ENCODE measurements around the gene EEF1G. TPM values are rescaled to one million over a fixed set of nuclear protein-coding genes. Genes with fewer than 3 reads are reported as not detected.

Gene EEF1G
- total and polyA plus RNA-seq, 2 of the 13 experiments (the other 11 are each of a cell fraction or from before 2014, with no cell fraction given) = 1,787 to 2,144 TPM

DNA sequence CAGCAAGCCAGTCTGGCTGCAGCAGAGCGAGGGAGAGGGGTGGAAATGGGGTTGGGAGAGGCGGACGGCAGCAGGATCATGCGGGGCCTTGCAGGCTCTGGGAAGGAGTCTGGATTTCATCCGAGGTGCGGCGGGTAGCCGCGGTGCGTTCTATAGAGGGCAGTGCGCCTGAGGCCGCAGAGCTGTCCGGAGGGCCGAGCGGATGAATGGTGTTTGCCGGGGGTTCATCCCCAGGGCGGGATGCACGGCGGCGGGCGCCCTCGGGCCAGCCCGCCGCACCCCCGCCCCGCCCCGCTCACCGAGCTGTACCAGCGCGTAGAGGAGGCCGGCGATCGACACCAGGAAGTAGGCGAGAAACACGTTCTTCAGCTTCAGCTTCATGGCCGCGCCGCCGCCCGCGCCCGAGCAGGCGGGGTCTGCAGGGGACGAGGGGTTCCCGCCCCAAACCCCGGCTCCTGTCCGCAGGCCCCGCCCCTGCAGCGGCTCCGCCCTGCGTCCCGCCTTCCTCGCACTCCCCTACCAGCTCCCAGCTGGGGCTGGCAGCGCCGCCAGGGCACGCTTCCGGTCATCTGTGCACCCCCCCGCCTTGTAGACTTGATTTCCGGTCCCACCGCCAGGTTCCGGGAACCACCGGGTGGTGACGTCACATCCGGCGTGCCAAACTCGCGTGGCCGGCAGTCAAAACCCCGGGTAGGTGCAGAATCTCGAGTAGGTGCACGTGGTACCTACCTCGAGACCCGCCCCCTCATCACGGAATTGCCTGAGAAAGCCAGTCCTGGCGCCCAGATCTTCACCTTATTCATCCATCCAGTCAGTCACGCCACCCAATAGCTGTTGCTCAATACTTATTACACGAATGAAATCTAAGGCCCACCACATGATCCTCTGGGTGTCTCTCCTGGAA, 48.1 kb upstream of the EEF1G start, which contains the start of gene B3GAT3 (continued):
- TF ChIP-seq, protein P1, sequence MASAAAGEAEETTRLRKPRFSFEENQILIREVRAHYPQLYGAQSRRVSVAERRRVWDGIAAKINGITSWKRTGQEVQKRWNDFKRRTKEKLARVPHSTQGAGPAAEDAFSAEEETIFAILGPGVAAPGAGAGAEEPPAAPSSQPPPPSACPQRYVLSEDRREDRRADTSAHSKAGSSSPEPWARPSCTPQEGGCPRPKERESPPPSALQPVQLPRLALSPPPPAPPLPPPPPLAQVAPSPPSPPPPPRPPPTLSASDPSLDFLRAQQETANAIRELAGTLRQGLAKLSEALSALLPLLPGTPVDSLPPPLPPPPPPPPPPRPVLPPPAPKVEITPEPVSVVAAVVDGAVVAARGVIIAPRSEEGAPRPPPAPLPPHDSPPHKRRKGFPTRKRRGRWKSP (CRISPR knock-in tag; IDR thresholded peaks at IDR 0.05) = peak; percentile 47; the same call in 1 of the 2 replicates
- TF ChIP-seq PHF5A (CRISPR knock-in tag; IDR thresholded peaks at IDR 0.05; ENCODE audit: low read depth, unreplicated experiment) (peak; percentile 40), ZNF747 (CRISPR knock-in tag; IDR thresholded peaks at IDR 0.05; ENCODE audit: borderline replicate concordance) (peak; percentile 87), STAT6 (CRISPR knock-in tag; IDR thresholded peaks at IDR 0.05; ENCODE audit: borderline replicate concordance) (peak; percentile 78), ZNF777 (CRISPR knock-in tag; IDR thresholded peaks at IDR 0.05) (peak; percentile 44), ZNF607 (CRISPR knock-in tag; IDR thresholded peaks at IDR 0.05; ENCODE audit: borderline replicate concordance) (peak; percentile 77; the same call in 1 of the 2 replicates), ZNF451 (CRISPR knock-in tag; IDR thresholded peaks at IDR 0.05) (no peak), KDM5A (IDR thresholded peaks at IDR 0.05; ENCODE audit: borderline replicate concordance, low read length) (peak; percentile 27; the same call in 1 of the 2 replicates), RELA (CRISPR knock-in tag; IDR thresholded peaks at IDR 0.05) (no peak), SPEN (CRISPR knock-in tag; IDR thresholded peaks at IDR 0.05; ENCODE audit: low read depth) (peak; percentile 90), ZFP1 (CRISPR knock-in tag; IDR thresholded peaks at IDR 0.05) (peak; percentile 34; the same call in 1 of the 2 replicates), RBM22 (optimal IDR thresholded peaks at IDR 0.05; ENCODE audit: low read length) (no peak), TARDBP (CRISPR knock-in tag; IDR thresholded peaks at IDR 0.05) (peak; percentile 89), HDAC6 (IDR thresholded peaks at IDR 0.05; ENCODE audit: low read depth, low read length) (no peak), ZFP37 (CRISPR knock-in tag; IDR thresholded peaks at IDR 0.05; ENCODE audit: borderline replicate concordance) (0 out of 2 replicates have a peak, but pooled peaks have one; percentile 77), IKZF1 (IDR thresholded peaks at IDR 0.05) (no peak), HDAC2 (CRISPR knock-in tag; IDR thresholded peaks at IDR 0.05) (peak; percentile 75), ZNF501 (CRISPR knock-in tag; IDR thresholded peaks at IDR 0.05) (peak; percentile 67), WIZ (CRISPR knock-in tag; IDR thresholded peaks at IDR 0.05) (no peak), ZNF329 (CRISPR knock-in tag; IDR thresholded peaks at IDR 0.05; ENCODE audit: low read depth) (0 out of 2 replicates have a peak, but pooled peaks have one; percentile 50), ZNF12 (CRISPR knock-in tag; IDR thresholded peaks at IDR 0.05) (no peak), ARID2 (CRISPR knock-in tag; IDR thresholded peaks at IDR 0.05; ENCODE audit: borderline replicate concordance) (peak; percentile 80; the same call in 1 of the 2 replicates), MYNN (CRISPR knock-in tag; IDR thresholded peaks at IDR 0.05; ENCODE audit: low read depth) (no peak; the same call in 1 of the 2 replicates), ZNF225 (CRISPR knock-in tag; IDR thresholded peaks at IDR 0.05) (0 out of 2 replicates have a peak, but pooled peaks have one; percentile 23)
- TF ChIP-seq, protein P2, sequence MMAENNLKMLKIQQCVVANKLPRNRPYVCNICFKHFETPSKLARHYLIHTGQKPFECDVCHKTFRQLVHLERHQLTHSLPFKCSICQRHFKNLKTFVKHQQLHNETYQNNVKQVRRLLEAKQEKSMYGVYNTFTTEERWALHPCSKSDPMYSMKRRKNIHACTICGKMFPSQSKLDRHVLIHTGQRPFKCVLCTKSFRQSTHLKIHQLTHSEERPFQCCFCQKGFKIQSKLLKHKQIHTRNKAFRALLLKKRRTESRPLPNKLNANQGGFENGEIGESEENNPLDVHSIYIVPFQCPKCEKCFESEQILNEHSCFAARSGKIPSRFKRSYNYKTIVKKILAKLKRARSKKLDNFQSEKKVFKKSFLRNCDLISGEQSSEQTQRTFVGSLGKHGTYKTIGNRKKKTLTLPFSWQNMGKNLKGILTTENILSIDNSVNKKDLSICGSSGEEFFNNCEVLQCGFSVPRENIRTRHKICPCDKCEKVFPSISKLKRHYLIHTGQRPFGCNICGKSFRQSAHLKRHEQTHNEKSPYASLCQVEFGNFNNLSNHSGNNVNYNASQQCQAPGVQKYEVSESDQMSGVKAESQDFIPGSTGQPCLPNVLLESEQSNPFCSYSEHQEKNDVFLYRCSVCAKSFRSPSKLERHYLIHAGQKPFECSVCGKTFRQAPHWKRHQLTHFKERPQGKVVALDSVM (CRISPR knock-in tag; IDR thresholded peaks at IDR 0.05) = peak; percentile 9; the same call in 1 of the 2 replicates

Data from HepG2 (cell line).